A549 treated with ZK216348 at 1 μM for 4 hours (cell line): ENCODE measurements around the gene LGALS7B. TPM values are rescaled to one million over a fixed set of nuclear protein-coding genes. Genes with fewer than 3 reads are reported as not detected.

Experiments
- total RNA-seq: library from RNA; stranded (reverse); fragments of 200-300 nt; extraction: Qiagen RNA extraction; gene quantifications from 5 replicates; pipeline ENCODE4 v1.2.3, GENCODE V29; 2022; ENCODE audit warnings: low read depth

The LGALS7B gene
- not detected in 5 replicates for total RNA-seq

GRCh38 chr19:38788478-38789243, at the start of gene LGALS7B:
TSS of gene LGALS7B (plus strand) at chr19:38789200. CDS start at chr19:38789227, 27 bp downstream.

GRCh38 chr19:38744298-38744681, 44.7 kb upstream of the LGALS7B start, which contains the start of gene CAPN12:
TSS of gene CAPN12 (minus strand) at chr19:38744474. CDS start at chr19:38744165, 309 bp downstream.

DNA sequence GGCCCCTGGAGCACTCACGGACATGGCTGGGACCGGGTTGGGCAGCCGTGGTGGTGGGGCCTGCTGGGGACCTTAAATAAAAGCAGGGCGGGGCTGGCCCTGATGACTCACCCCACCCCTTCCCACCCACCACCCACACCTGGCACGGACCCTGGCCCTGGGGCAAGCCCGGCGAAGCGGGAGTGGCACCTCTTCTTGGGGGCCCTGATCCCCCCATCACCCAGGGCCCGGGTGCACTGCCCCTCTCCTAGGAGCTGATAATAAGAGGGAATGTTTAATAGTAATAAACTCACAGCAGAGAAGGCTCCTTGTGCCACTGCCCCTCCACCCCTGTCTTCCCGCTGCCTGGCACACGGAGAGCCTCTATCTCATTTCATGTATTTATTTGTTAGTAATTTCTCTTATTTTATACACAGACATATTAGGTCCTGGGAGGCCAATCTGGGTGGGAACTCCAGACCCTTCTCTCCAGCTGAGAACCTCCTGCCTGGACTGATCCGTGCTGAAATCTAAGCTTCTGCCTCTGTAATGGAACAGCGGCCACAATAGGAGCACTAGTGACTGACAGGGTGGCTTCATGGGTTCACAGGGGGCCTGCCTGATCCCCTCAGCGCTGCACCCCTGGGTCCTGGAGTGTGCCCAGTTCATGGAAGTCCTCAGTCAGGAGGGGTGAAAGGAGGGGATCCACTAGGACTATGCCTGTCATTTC, 15.4 kb upstream of the LGALS7B start, which contains the start of gene LGALS7:
Gene LGALS7 (minus strand): TSS at position 49 of the 709 bp plus-strand sequence. CDS start 25 bp downstream, at position 24.

GRCh38 chr19:38812841-38813320, 23.9 kb downstream of the LGALS7B start, which contains the start of gene LGALS4:
TSS of gene LGALS4 (minus strand) at chr19:38812945. CDS start at chr19:38812886, 59 bp downstream.

Other genes starting within 250 kb of the LGALS7B start
- 0.28 to 1.3 TPM (median 0.75 TPM) in 5 replicates for gene MAP4K1, start 171.2 kb upstream of the LGALS7B start, total RNA-seq
- gene EIF3K, start 170.0 kb upstream of the LGALS7B start, total RNA-seq: 691 to 913 TPM (median 708 TPM) in 5 replicates
- gene ACTN4, start 141.6 kb upstream of the LGALS7B start, total RNA-seq: 958 to 1,261 TPM (median 1,171 TPM) in 5 replicates
- 4.7 to 6.8 TPM (median 6.0 TPM) in 5 replicates for gene CAPN12, start 44.7 kb upstream of the LGALS7B start, total RNA-seq
- gene LGALS7, start 15.7 kb upstream of the LGALS7B start, total RNA-seq: 0.73 to 0.97 TPM (median 0.78 TPM) in 3 of 5 replicates, not detected in the others
- gene LGALS4, start 23.7 kb downstream of the LGALS7B start, total RNA-seq: 0.48 to 1.7 TPM (median 1.2 TPM) in 5 replicates
- gene ECH1, start 42.6 kb downstream of the LGALS7B start, total RNA-seq: 273 to 379 TPM (median 296 TPM) in 5 replicates
- gene HNRNPL, start 60.8 kb downstream of the LGALS7B start, total RNA-seq: 295 to 373 TPM (median 340 TPM) in 5 replicates
- 2.2 to 4.9 TPM (median 3.0 TPM) in 5 replicates for gene RINL, start 89.1 kb downstream of the LGALS7B start, total RNA-seq
- gene SIRT2, start 110.4 kb downstream of the LGALS7B start, total RNA-seq: 26.5 to 39.2 TPM (median 37.4 TPM) in 5 replicates
- 49.2 to 111 TPM (median 99.2 TPM) in 5 replicates for gene NFKBIB, start 110.8 kb downstream of the LGALS7B start, total RNA-seq
- gene CCER2, start 123.0 kb downstream of the LGALS7B start, total RNA-seq: 0.27 to 1.0 TPM (median 0.95 TPM) in 5 replicates
- 48.7 to 60.6 TPM (median 54.6 TPM) in 5 replicates for gene SARS2, start 141.6 kb downstream of the LGALS7B start, total RNA-seq
- gene MRPS12, start 141.7 kb downstream of the LGALS7B start, total RNA-seq: 156 to 292 TPM (median 268 TPM) in 5 replicates
- 60.0 to 90.4 TPM (median 86.0 TPM) in 5 replicates for gene FBXO17, start 186.5 kb downstream of the LGALS7B start, total RNA-seq
- gene FBXO27, start 243.3 kb downstream of the LGALS7B start, total RNA-seq: 2.7 to 7.5 TPM (median 4.6 TPM) in 5 replicates